AG09309 (cell line): Measurements from ENCODE around the gene BCL11A.
A peak's percentile ranks its signal among the peaks of the same experiment; 100 is the strongest.
"Not testable (repeated sequence)": the region's sequence is repeated elsewhere in the genome, so short reads cannot be mapped to it uniquely, and the experiment has no call there.

Source experiments
- DNase-seq: peaks from one replicate; pipeline ENCODE4 v3.0.0-alpha.2; 2010; ENCODE audit warnings: low read depth
- H3K4me3 ChIP-seq: 2 replicates; pipeline ENCODE4 v1.5.1; 2011; ENCODE audit warnings: mild to moderate bottlenecking, low read depth, low read length, moderate library complexity; ENCODE audit not compliant: control insufficient read depth
- CTCF ChIP-seq: IDR thresholded peaks from 2 replicates; pipeline ENCODE4 v1.5.1; 2011; ENCODE audit warnings: mild to moderate bottlenecking, low read depth, low read length, inconsistent platforms; ENCODE audit not compliant: insufficient read depth, control insufficient read depth; ENCODE audit errors: missing control alignments

The BCL11A gene

GRCh38 chr2:60422826-60423483 is 130.5 kb downstream of the BCL11A start:
- no peak for DNase-seq
- no peak for TF ChIP-seq CTCF
- no peak overlapping the region for H3K4me3 ChIP-seq

DNA sequence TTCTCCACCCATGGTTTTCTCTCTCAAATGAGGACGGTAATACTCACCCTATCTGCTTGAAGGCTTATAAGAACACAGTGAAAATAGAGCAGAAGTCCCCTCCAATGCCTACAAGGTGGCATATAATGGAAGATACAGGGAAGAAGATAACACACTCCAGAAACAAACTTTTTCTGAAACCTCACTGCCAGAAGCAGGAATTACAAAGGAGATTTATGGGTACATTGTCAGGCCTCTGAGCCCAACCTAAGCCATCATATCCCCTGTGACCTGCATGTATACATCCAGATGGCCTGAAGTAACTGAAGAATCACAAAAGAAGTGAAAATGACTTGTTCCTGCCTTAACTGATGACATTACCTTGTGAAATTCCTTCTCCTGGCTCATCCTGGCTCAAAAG is 136.2 kb downstream of the BCL11A start:
- not testable (repeated sequence) for H3K4me3 ChIP-seq, DNase-seq

- H3K4me3 ChIP-seq: no peak overlapping the region
- TF ChIP-seq CTCF: no peak
- DNase-seq: no peak
These were observed 137.0 kb downstream of the BCL11A start for GRCh38 chr2:60416221-60417008.

DNA sequence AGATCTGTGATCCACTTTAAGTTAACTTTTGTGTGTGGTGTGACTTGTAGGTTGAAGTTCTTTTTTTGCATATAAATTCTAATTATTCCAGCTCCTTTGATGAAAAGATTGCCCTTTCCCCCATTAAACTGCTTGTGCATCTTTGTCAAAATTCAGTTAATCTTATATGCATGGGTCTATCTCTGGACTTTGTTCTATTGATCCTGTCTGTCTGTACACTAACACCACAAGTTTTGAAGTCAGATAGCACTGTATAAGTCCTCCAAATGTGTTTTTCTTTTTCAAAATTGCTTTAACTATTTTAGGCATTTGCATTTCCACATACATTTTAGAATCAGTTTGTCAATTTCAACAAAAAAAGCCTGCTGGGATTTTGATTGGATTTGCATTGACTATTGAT is 137.6 kb downstream of the BCL11A start:
- TF ChIP-seq CTCF: no peak
- H3K4me3 ChIP-seq: no peak overlapping the region
- no peak for DNase-seq

DNA sequence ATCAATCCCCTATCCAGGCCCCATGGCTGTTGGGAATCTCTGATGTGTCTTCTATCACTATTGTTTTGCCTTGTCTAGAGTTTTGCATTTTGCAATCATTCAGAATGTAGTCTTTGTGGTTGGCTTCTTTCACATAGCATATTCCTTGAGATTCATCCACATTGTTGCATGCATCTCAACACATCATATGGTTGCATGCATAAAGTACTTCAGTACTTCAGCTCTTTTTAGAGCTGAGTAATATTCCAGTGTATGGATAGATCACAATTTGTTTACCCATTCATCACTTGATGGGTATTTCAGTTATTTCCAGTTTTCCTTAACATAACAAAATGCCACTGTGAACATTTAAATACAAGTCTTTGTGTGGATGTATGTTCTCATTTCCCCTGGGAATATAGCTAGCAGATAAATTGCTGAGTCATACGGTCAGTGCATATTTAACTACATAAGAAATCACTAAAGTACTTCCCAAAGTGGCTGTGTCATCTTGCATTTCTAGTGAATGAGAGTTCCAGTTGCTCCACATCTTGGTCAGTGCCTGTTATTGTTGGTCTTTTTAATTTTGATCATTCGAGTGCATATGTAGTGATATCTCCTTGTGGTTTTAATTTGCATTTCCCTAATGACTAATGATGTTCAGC is 138.8 kb downstream of the BCL11A start:
- H3K4me3 ChIP-seq: no peak overlapping the region
- peak; percentile 5 for DNase-seq
- TF ChIP-seq CTCF: no peak

GRCh38 chr2:60413814-60414168 is 139.7 kb downstream of the BCL11A start:
- H3K4me3 ChIP-seq: no peak overlapping the region
- no peak for TF ChIP-seq CTCF
- DNase-seq: no peak
